OCI-LY1 (cell line): ENCODE measurements around the gene EIF3K.

Source experiments
- EZH2 ChIP-seq: fragments of 200-600 bp; sonication (generic), shearing (Covaris generic); IDR thresholded peaks from 2 replicates; pipeline ENCODE4 v1.8.0; 2017; ENCODE audit warnings: borderline replicate concordance, mixed run types, mild to moderate bottlenecking, antibody characterized with exemption, low read length, moderate library complexity, mixed read lengths
- TF ChIP-seq, protein P1 (sequence below): fragments of 200-600 bp; sonication (generic), shearing (Covaris generic); IDR thresholded peaks from 2 replicates; pipeline ENCODE4 v1.5.1; 2017; ENCODE audit warnings: mild to moderate bottlenecking, antibody characterized with exemption, low read length, moderate library complexity, mixed read lengths

DNA sequence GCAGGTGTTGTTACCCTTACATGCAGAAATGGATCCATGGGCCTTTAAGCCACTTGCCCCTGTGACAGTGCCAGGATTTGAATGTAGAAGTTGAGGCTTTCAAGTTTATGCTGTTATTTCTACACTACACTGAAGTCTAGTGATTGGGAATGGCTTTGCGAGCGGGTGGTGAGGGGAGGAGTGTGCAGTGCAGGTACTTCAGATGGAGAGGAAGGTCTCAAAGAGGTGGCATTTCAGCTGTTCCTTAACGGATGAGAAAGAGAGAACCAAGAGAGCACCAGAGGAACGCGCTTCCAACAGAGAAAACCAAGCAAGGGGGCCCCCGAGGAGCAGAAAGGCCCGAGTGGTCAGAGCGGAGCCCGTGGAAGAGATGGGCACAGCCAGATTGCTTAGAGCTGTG is 41.7 kb downstream of the EIF3K start:
- TF ChIP-seq, protein P1, sequence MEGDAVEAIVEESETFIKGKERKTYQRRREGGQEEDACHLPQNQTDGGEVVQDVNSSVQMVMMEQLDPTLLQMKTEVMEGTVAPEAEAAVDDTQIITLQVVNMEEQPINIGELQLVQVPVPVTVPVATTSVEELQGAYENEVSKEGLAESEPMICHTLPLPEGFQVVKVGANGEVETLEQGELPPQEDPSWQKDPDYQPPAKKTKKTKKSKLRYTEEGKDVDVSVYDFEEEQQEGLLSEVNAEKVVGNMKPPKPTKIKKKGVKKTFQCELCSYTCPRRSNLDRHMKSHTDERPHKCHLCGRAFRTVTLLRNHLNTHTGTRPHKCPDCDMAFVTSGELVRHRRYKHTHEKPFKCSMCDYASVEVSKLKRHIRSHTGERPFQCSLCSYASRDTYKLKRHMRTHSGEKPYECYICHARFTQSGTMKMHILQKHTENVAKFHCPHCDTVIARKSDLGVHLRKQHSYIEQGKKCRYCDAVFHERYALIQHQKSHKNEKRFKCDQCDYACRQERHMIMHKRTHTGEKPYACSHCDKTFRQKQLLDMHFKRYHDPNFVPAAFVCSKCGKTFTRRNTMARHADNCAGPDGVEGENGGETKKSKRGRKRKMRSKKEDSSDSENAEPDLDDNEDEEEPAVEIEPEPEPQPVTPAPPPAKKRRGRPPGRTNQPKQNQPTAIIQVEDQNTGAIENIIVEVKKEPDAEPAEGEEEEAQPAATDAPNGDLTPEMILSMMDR: no peak
- no peak for TF ChIP-seq EZH2
